Measurements from ENCODE around the gene SCMH1. TPM values are rescaled to one million over a fixed set of nuclear protein-coding genes. Genes with fewer than 3 reads are reported as not detected.
A peak's percentile ranks its signal among the peaks of the same experiment; 100 is the strongest.

The SCMH1 gene
- total and polyA plus RNA-seq, 4 experiments from 2014 or later = 5.3 to 27.3 (median 14.7) TPM

- Mint-ChIP-seq H3K27ac (peak overlapping the region in 3 of 7 donors; percentile 1 to 69 (median 29)), H3K27me3 (no peaks in the 10 kb centered on the region), H3K4me1 (peaks cover 11 to 24% (median 17%) of the 10 kb centered on the region in 4 donors), H3K36me3 (peaks cover 58 to 81% of the 10 kb centered on the region in 2 donors), H3K4me3 (no peak overlapping the region), H3K9me3 (no peaks in the 10 kb centered on the region)
- no peak overlapping the region for H3K4me3 ChIP-seq (ENCODE audit: low read length in 2 of 2)
- peaks cover 17% of the 10 kb centered on the region for H3K4me1 ChIP-seq (ENCODE audit: insufficient read depth, low read length)
- H3K9me3 ChIP-seq (ENCODE audit: control insufficient read depth in 1 of 2, low read length in 2 of 2) = no peaks in the 10 kb centered on the region
- no peak overlapping the region for H3K27ac ChIP-seq (ENCODE audit: low read depth, low read length)
- DNase-seq = no peak
- no peaks in the 10 kb centered on the region for H3K27me3 ChIP-seq (ENCODE audit: insufficient read depth, low read length)
- intact Hi-C loops (cut with micrococcal nuclease) = no loop called here
- H3K36me3 ChIP-seq (ENCODE audit: insufficient read depth, low read length) = peaks cover 57% of the 10 kb centered on the region
- ChIA-PET POLR2A (ENCODE audit: partially characterized antibody) (interaction anchor here (0.5 to 1.4 kb wide), 2 partner anchors 28 to 1093 kb away, joined by 3 to 4 read pairs; partner anchors contain the start of gene CTPS1), CTCF (ENCODE audit: partially characterized antibody) (no interaction called here)
These were observed 234.9 kb downstream of the SCMH1 start for GRCh38 chr1:41006942-41007865.

DNA sequence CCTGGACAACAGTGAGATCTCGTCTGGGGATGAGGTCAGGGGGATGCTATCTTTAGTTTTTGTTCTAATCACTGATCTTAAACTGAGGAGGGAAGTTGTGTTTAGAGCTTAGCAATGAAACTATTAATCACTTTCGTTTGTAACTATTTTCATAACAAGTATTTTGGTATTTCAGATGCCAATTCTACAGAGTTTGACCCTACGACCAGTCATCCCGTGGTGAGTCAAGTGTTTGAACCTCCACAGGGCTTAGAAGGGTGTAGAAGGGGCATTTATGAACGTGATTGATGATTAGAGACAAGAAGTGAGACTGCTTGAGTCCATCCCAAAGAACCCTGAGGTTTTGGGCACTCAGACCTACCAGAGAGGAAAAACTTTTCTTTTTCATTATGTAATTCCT is 236.2 kb downstream of the SCMH1 start:
- H3K27ac Mint-ChIP-seq = peak overlapping the region in 3 of 7 donors; percentile 12 to 89 (median 23)
- no peak overlapping the region for H3K4me3 ChIP-seq (ENCODE audit: low read length in 2 of 2)
- H3K27me3 Mint-ChIP-seq = no peaks in the 10 kb centered on the region
- H3K4me3 Mint-ChIP-seq = no peak overlapping the region
- peaks cover 17% of the 10 kb centered on the region for H3K4me1 ChIP-seq (ENCODE audit: insufficient read depth, low read length)
- CTCF ChIA-PET (ENCODE audit: partially characterized antibody) = interaction anchor here (0.8 to 2.8 kb wide), 2 partner anchors 20 to 53 kb away, joined by 4 to 9 read pairs; no protein-coding TSS in a partner anchor
- H3K9me3 ChIP-seq (ENCODE audit: control insufficient read depth in 1 of 2, low read length in 2 of 2) = no peaks in the 10 kb centered on the region
- H3K36me3 ChIP-seq (ENCODE audit: insufficient read depth, low read length) = peaks cover 51% of the 10 kb centered on the region
- no peaks in the 10 kb centered on the region for H3K9me3 Mint-ChIP-seq
- H3K27me3 ChIP-seq (ENCODE audit: insufficient read depth, low read length) = no peaks in the 10 kb centered on the region
- no peak overlapping the region for H3K27ac ChIP-seq (ENCODE audit: low read depth, low read length)
- peaks cover 51 to 78% of the 10 kb centered on the region in 2 donors for H3K36me3 Mint-ChIP-seq
- H3K4me1 Mint-ChIP-seq = peaks cover 11 to 28% (median 20%) of the 10 kb centered on the region in 4 donors
- DNase-seq = no peak
- intact Hi-C loops (cut with micrococcal nuclease) = no loop called here
- POLR2A ChIA-PET (ENCODE audit: partially characterized antibody) = no interaction called here

- peaks cover 48 to 74% of the 10 kb centered on the region in 2 donors for H3K36me3 Mint-ChIP-seq
- Histone ChIP-seq H3K9me3 (ENCODE audit: control insufficient read depth in 1 of 2, low read length in 2 of 2) (no peaks in the 10 kb centered on the region), H3K4me1 (ENCODE audit: insufficient read depth, low read length) (peaks cover 17% of the 10 kb centered on the region), H3K36me3 (ENCODE audit: insufficient read depth, low read length) (peaks cover 39% of the 10 kb centered on the region), H3K27me3 (ENCODE audit: insufficient read depth, low read length) (no peaks in the 10 kb centered on the region), H3K27ac (ENCODE audit: low read depth, low read length) (no peak overlapping the region), H3K4me3 (ENCODE audit: low read length in 2 of 2) (no peak overlapping the region)
- peak overlapping the region in 4 of 8 donors; percentile 1 to 48 (median 18) for H3K4me3 Mint-ChIP-seq
- peak overlapping the region; percentile 11 to 86 (median 77) for H3K27ac Mint-ChIP-seq
- intact Hi-C loops (cut with micrococcal nuclease) = loop anchor here (1.0 to 5.0 kb wide), 3 partner anchors 24 to 239 kb away; partner anchors contain the start of genes CITED4, CTPS1 and SCMH1
- H3K27me3 Mint-ChIP-seq = no peaks in the 10 kb centered on the region
- H3K9me3 Mint-ChIP-seq = no peaks in the 10 kb centered on the region
- H3K4me1 Mint-ChIP-seq = peaks cover 11 to 28% (median 20%) of the 10 kb centered on the region in 4 donors
- CTCF ChIA-PET (ENCODE audit: partially characterized antibody) = interaction anchor here (0.9 to 3.2 kb wide), 17 partner anchors 8 to 240 kb away, joined by 3 to 32 read pairs (median 4); partner anchors contain the start of gene CTPS1
- POLR2A ChIA-PET (ENCODE audit: partially characterized antibody) = interaction anchor here (0.8 to 1.7 kb wide), 10 partner anchors 9 to 237 kb away, joined by 3 to 25 read pairs (median 4); partner anchors contain the start of genes CITED4, CTPS1 and SLFNL1
- peak; percentile 82 to 93 (median 87) for DNase-seq
These were observed 238.4 kb downstream of the SCMH1 start for GRCh38 chr1:41003640-41004220.

GRCh38 chr1:41003127-41003639 is 238.9 kb downstream of the SCMH1 start:
- Histone ChIP-seq H3K36me3 (ENCODE audit: insufficient read depth, low read length) (peaks cover 39% of the 10 kb centered on the region), H3K9me3 (ENCODE audit: control insufficient read depth in 1 of 2, low read length in 2 of 2) (no peaks in the 10 kb centered on the region), H3K4me3 (ENCODE audit: low read length in 2 of 2) (no peak overlapping the region), H3K4me1 (ENCODE audit: insufficient read depth, low read length) (peaks cover 17% of the 10 kb centered on the region), H3K27ac (ENCODE audit: low read depth, low read length) (no peak overlapping the region), H3K27me3 (ENCODE audit: insufficient read depth, low read length) (no peaks in the 10 kb centered on the region)
- intact Hi-C loops (cut with micrococcal nuclease) = loop anchor here (1.0 to 5.0 kb wide), 3 partner anchors 24 to 239 kb away; partner anchors contain the start of genes CITED4, CTPS1 and SCMH1
- Mint-ChIP-seq H3K4me3 (peak overlapping the region in 4 of 8 donors; percentile 1 to 48 (median 18)), H3K4me1 (peaks cover 11 to 28% (median 20%) of the 10 kb centered on the region in 4 donors), H3K27ac (peak overlapping the region in 6 of 7 donors; percentile 10 to 86 (median 66)), H3K36me3 (peaks cover 48 to 74% of the 10 kb centered on the region in 2 donors), H3K27me3 (no peaks in the 10 kb centered on the region), H3K9me3 (no peaks in the 10 kb centered on the region)
- no peak for DNase-seq
- ChIA-PET CTCF (ENCODE audit: partially characterized antibody) (interaction anchor here (0.9 to 3.2 kb wide), 17 partner anchors 8 to 241 kb away, joined by 3 to 32 read pairs (median 4); partner anchors contain the start of gene CTPS1), POLR2A (ENCODE audit: partially characterized antibody) (interaction anchor here (0.8 to 1.7 kb wide), 10 partner anchors 8 to 237 kb away, joined by 3 to 25 read pairs (median 4); partner anchors contain the start of genes CITED4, CTPS1 and SLFNL1)

DNA sequence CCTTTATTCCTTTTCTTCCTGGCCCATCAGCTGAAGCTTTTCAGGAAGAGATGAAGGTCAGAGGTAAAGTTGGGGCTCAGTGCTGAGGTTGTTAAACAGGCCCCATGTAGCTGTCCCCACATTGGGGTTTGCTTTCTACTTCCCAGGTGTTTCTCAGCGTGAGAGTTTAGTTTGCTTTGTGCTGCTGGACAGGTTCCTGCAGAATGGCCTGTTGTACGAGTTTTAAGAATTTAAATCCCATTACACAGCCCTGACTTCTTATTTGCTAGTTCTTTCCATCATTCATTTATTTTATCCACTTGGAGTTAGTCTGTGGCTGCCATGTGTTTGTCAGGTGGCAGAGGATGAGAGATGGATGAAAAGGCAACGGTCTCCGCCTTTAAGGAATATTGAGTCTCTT is 243.4 kb downstream of the SCMH1 start:
- no peak for DNase-seq
- Histone ChIP-seq H3K4me3 (ENCODE audit: low read length in 2 of 2) (no peak overlapping the region), H3K27me3 (ENCODE audit: insufficient read depth, low read length) (no peaks in the 10 kb centered on the region), H3K4me1 (ENCODE audit: insufficient read depth, low read length) (peaks cover 11% of the 10 kb centered on the region), H3K27ac (ENCODE audit: low read depth, low read length) (no peak overlapping the region), H3K36me3 (ENCODE audit: insufficient read depth, low read length) (peaks cover 45% of the 10 kb centered on the region), H3K9me3 (ENCODE audit: control insufficient read depth in 1 of 2, low read length in 2 of 2) (no peaks in the 10 kb centered on the region)
- Mint-ChIP-seq H3K4me1 (peaks cover 8 to 19% (median 16%) of the 10 kb centered on the region in 4 donors), H3K27ac (peak overlapping the region in 2 of 7 donors; percentile 27 to 36), H3K4me3 (no peak overlapping the region), H3K9me3 (no peaks in the 10 kb centered on the region), H3K27me3 (no peaks in the 10 kb centered on the region), H3K36me3 (peaks cover 52 to 72% of the 10 kb centered on the region in 2 donors)
- POLR2A ChIA-PET (ENCODE audit: partially characterized antibody) = interaction anchor here (1.1 kb wide), 1 partner anchor 14 kb away, joined by 3 read pairs; no protein-coding TSS in a partner anchor
- CTCF ChIA-PET (ENCODE audit: partially characterized antibody) = no interaction called here
- intact Hi-C loops (cut with micrococcal nuclease) = no loop called here

GRCh38 chr1:40997096-40997495 is 245.0 kb downstream of the SCMH1 start:
- Mint-ChIP-seq H3K4me3 (no peak overlapping the region), H3K27me3 (no peaks in the 10 kb centered on the region), H3K4me1 (peaks cover 0 to 3% (median 2%) of the 10 kb centered on the region in 4 donors), H3K27ac (no peak overlapping the region), H3K9me3 (no peaks in the 10 kb centered on the region), H3K36me3 (peaks cover 52 to 67% of the 10 kb centered on the region in 2 donors)
- Histone ChIP-seq H3K27me3 (ENCODE audit: insufficient read depth, low read length) (no peaks in the 10 kb centered on the region), H3K4me1 (ENCODE audit: insufficient read depth, low read length) (no peaks in the 10 kb centered on the region), H3K4me3 (ENCODE audit: low read length in 2 of 2) (no peak overlapping the region), H3K36me3 (ENCODE audit: insufficient read depth, low read length) (peaks cover 48% of the 10 kb centered on the region), H3K9me3 (ENCODE audit: control insufficient read depth in 1 of 2, low read length in 2 of 2) (no peaks in the 10 kb centered on the region), H3K27ac (ENCODE audit: low read depth, low read length) (no peak overlapping the region)
- ChIA-PET CTCF (ENCODE audit: partially characterized antibody) (no interaction called here), POLR2A (ENCODE audit: partially characterized antibody) (no interaction called here)
- no peak for DNase-seq
- intact Hi-C loops (cut with micrococcal nuclease) = no loop called here
